Neuronal stem cell (in vitro differentiated cells): ENCODE results near the gene ADGRG6.

ENCODE experiments used
- DNase-seq: peaks from one replicate; pipeline ENCODE4 v3.0.0-alpha.2; 2013; ENCODE audit warnings: low spot score
- H2AFZ ChIP-seq: one replicate; pipeline ENCODE4 v1.6.1; 2013; ENCODE audit warnings: mild to moderate bottlenecking, low read length, inconsistent platforms
- H2AK5ac ChIP-seq: 2 replicates; pipeline ENCODE4 v1.6.1; 2013; ENCODE audit warnings: low read depth, mild to moderate bottlenecking, inconsistent platforms, low read length, moderate library complexity, mixed read lengths
- H2BK120ac ChIP-seq: 2 replicates; pipeline ENCODE4 v1.6.1; 2013; ENCODE audit warnings: low read depth, mild to moderate bottlenecking, inconsistent platforms, low read length, moderate library complexity, mixed read lengths
- H2BK12ac ChIP-seq: one replicate; pipeline ENCODE4 v1.6.1; 2013; ENCODE audit warnings: low read length, inconsistent platforms
- H2BK15ac ChIP-seq: 2 replicates; pipeline ENCODE4 v1.6.1; 2013; ENCODE audit warnings: mild to moderate bottlenecking, low read length, inconsistent platforms, mixed read lengths
- H2BK5ac ChIP-seq: one replicate; pipeline ENCODE4 v1.6.1; 2013; ENCODE audit warnings: inconsistent platforms, mild to moderate bottlenecking, low read length, moderate library complexity
- H3K14ac ChIP-seq: one replicate; pipeline ENCODE4 v1.6.1; 2013; ENCODE audit warnings: low read length, inconsistent platforms
- H3K18ac ChIP-seq: 2 replicates; pipeline ENCODE4 v1.6.1; 2013; ENCODE audit warnings: low read length, inconsistent platforms
- H3K23ac ChIP-seq: 2 replicates; pipeline ENCODE4 v1.6.1; 2013; ENCODE audit warnings: low read depth, mild to moderate bottlenecking, mixed read lengths, low read length, inconsistent platforms; ENCODE audit not compliant: poor library complexity
- H3K27ac ChIP-seq: replicated peaks from 3 replicates; pipeline ENCODE4 v1.5.1; 2013; ENCODE audit warnings: low read length, inconsistent platforms
- H3K27me3 ChIP-seq, 3 experiments: 2 replicates each; pipeline ENCODE4 v1.6.1; 2013; ENCODE audit warnings: low read length in 3 of 3, mild to moderate bottlenecking in 2 of 3, inconsistent platforms in 1 of 3, low read depth in 1 of 3, mixed read lengths in 1 of 3, moderate library complexity in 1 of 3; ENCODE audit not compliant: control insufficient read depth in 3 of 3, insufficient read depth in 3 of 3
- H3K36me3 ChIP-seq, 2 donors: replicated peaks in 1 of 2; 2 replicates each; pipeline ENCODE4 v1.6.1; 2013; ENCODE audit warnings: low read length in 2 of 2; ENCODE audit not compliant: control insufficient read depth in 2 of 2, insufficient read depth in 2 of 2
- H3K4ac ChIP-seq: 2 replicates; pipeline ENCODE4 v1.6.1; 2013; ENCODE audit warnings: inconsistent platforms, mild to moderate bottlenecking, low read length, moderate library complexity
- H3K4me1 ChIP-seq, 2 donors: 1 replicate in 1 of 2; 2 replicates in 1 of 2; pipeline ENCODE4 v1.6.1; 2013; ENCODE audit warnings: low read length in 2 of 2, low read depth in 1 of 2; ENCODE audit not compliant: control insufficient read depth in 2 of 2, insufficient read depth in 1 of 2
- H3K4me2 ChIP-seq: one replicate; pipeline ENCODE4 v1.6.1; 2013; ENCODE audit warnings: mild to moderate bottlenecking, low read length, inconsistent platforms; ENCODE audit not compliant: insufficient read depth, poor library complexity, severe bottlenecking
- H3K4me3 ChIP-seq, 2 donors: 2 replicates each; pipeline ENCODE4 v1.5.1; 2013; ENCODE audit warnings: low read length in 2 of 2, mild to moderate bottlenecking in 2 of 2, inconsistent platforms in 1 of 2, moderate library complexity in 1 of 2
- H3K79me1 ChIP-seq: one replicate; pipeline ENCODE4 v1.6.1; 2013; ENCODE audit warnings: low read depth, mild to moderate bottlenecking, inconsistent platforms, low read length, moderate library complexity
- H3K9ac ChIP-seq: one replicate; pipeline ENCODE4 v1.6.1; 2013; ENCODE audit warnings: mild to moderate bottlenecking, low read depth, low read length, inconsistent platforms; ENCODE audit not compliant: poor library complexity
- H3K9me3 ChIP-seq, 2 donors: replicated peaks in 1 of 2; 2 replicates each; pipeline versions ENCODE3 to v1.6.1; 2013; ENCODE audit warnings: low read length in 2 of 2, mild to moderate bottlenecking in 2 of 2, inconsistent platforms in 1 of 2, low read depth in 1 of 2, mixed read lengths in 1 of 2, moderate library complexity in 1 of 2; ENCODE audit not compliant: control insufficient read depth in 2 of 2, insufficient read depth in 1 of 2
- H4K8ac ChIP-seq: one replicate; pipeline ENCODE4 v1.6.1; 2013; ENCODE audit warnings: low read depth, mild to moderate bottlenecking, inconsistent platforms, low read length, moderate library complexity
- H4K91ac ChIP-seq: one replicate; pipeline ENCODE4 v1.6.1; 2013; ENCODE audit warnings: low read length, low read depth, mild to moderate bottlenecking, inconsistent platforms; ENCODE audit not compliant: poor library complexity
- WGBS, 2 donors: extraction: QIAGEN DNeasy Blood & Tissue Kit; methylation state at CpG; one replicate each; pipeline ENCODE4 v1.1.7; 2013; ENCODE audit warnings: missing lambda C conversion rate in 2 of 2, mixed read lengths in 1 of 2; ENCODE audit not compliant: insufficient read length in 2 of 2, insufficient replicate concordance in 1 of 2; ENCODE audit errors: extremely low coverage in 2 of 2; 5-methylcytosine and 5-hydroxymethylcytosine counted together

ADGRG6 gene

GRCh38 chr6:142322504-142323198 is 20.8 kb downstream of the ADGRG6 start:
- no peak overlapping the region for H4K8ac ChIP-seq
- no peak overlapping the region for H3K4me3 ChIP-seq
- no peak overlapping the region for H2BK120ac ChIP-seq
- H3K79me1 ChIP-seq, result no peaks in the 10 kb centered on the region
- H3K4me2 ChIP-seq, result no peak overlapping the region
- H3K14ac ChIP-seq, result no peak overlapping the region
- no peak for DNase-seq
- no peaks in the 10 kb centered on the region for H3K27me3 ChIP-seq
- no peak overlapping the region for H3K9ac ChIP-seq
- H2BK15ac ChIP-seq, result no peak overlapping the region
- no peaks in the 10 kb centered on the region for H3K9me3 ChIP-seq
- H2AFZ ChIP-seq, result no peak overlapping the region
- no peak overlapping the region for H3K18ac ChIP-seq
- H3K36me3 ChIP-seq, result no peaks in the 10 kb centered on the region
- no peak overlapping the region for H3K23ac ChIP-seq
- H4K91ac ChIP-seq, result no peak overlapping the region
- no peak overlapping the region for H2BK12ac ChIP-seq
- no peaks in the 10 kb centered on the region for H3K4me1 ChIP-seq
- no peak overlapping the region for H3K4ac ChIP-seq
- no peak overlapping the region for H2BK5ac ChIP-seq
- H3K27ac ChIP-seq, result no peak overlapping the region
- H2AK5ac ChIP-seq, result no peak overlapping the region

GRCh38 chr6:142323377-142323776 is 21.6 kb downstream of the ADGRG6 start:
- Histone ChIP-seq H3K23ac (no peak overlapping the region), H4K8ac (no peak overlapping the region), H2AK5ac (no peak overlapping the region), H2BK120ac (no peak overlapping the region), H3K4me3 (no peak overlapping the region), H2BK5ac (no peak overlapping the region), H3K27me3 (no peaks in the 10 kb centered on the region), H3K9ac (no peak overlapping the region), H3K14ac (no peak overlapping the region), H2AFZ (no peak overlapping the region), H3K27ac (no peak overlapping the region), H3K9me3 (no peaks in the 10 kb centered on the region), H3K18ac (no peak overlapping the region), H2BK12ac (no peak overlapping the region), H4K91ac (no peak overlapping the region), H3K4me1 (no peaks in the 10 kb centered on the region), H3K36me3 (no peaks in the 10 kb centered on the region), H3K79me1 (no peaks in the 10 kb centered on the region), H3K4me2 (no peak overlapping the region), H3K4ac (no peak overlapping the region), H2BK15ac (no peak overlapping the region)
- WGBS, 2 donors, result no CpG with 5 or more reads among the region's 6 CpGs
- DNase-seq, result no peak

- no peak for DNase-seq
- no peak overlapping the region for H3K27ac ChIP-seq
- WGBS, 2 donors, result 100% methylated on average over 1 of the region's 1 CpG; no CpG with 5 or more reads in 1 of the 2 donors
These were observed 22.3 kb downstream of the ADGRG6 start for GRCh38 chr6:142324111-142324510.

GRCh38 chr6:142325111-142325510 is 23.3 kb downstream of the ADGRG6 start:
- Histone ChIP-seq H3K27me3 (no peaks in the 10 kb centered on the region), H3K14ac (no peak overlapping the region), H3K9ac (no peak overlapping the region), H2BK120ac (no peak overlapping the region), H3K9me3 (no peaks in the 10 kb centered on the region), H3K27ac (no peak overlapping the region), H2AK5ac (no peak overlapping the region), H3K79me1 (no peaks in the 10 kb centered on the region), H3K18ac (no peak overlapping the region), H2BK15ac (no peak overlapping the region), H3K4me1 (no peaks in the 10 kb centered on the region), H3K36me3 (no peaks in the 10 kb centered on the region), H2BK12ac (no peak overlapping the region), H3K4ac (no peak overlapping the region), H3K4me2 (no peak overlapping the region), H3K23ac (no peak overlapping the region), H3K4me3 (no peak overlapping the region), H2AFZ (no peak overlapping the region), H4K91ac (no peak overlapping the region), H4K8ac (no peak overlapping the region), H2BK5ac (no peak overlapping the region)
- WGBS, 2 donors, result no CpG with 5 or more reads among the region's 3 CpGs
- no peak for DNase-seq

More at GRCh38 chr6:142324111-142324510, 22.3 kb downstream of the ADGRG6 start:
- H3K9me3 ChIP-seq, result no peaks in the 10 kb centered on the region
- no peak overlapping the region for H3K4me3 ChIP-seq
- no peaks in the 10 kb centered on the region for H3K27me3 ChIP-seq
- H4K8ac ChIP-seq, result no peak overlapping the region
- H3K36me3 ChIP-seq, result no peaks in the 10 kb centered on the region
- no peak overlapping the region for H2AFZ ChIP-seq
- H4K91ac ChIP-seq, result no peak overlapping the region
- no peaks in the 10 kb centered on the region for H3K79me1 ChIP-seq
- H3K4ac ChIP-seq, result no peak overlapping the region
- H3K4me1 ChIP-seq, result no peaks in the 10 kb centered on the region
- no peak overlapping the region for H2BK120ac ChIP-seq
- no peak overlapping the region for H3K23ac ChIP-seq
- no peak overlapping the region for H3K9ac ChIP-seq
- no peak overlapping the region for H2BK5ac ChIP-seq
- H3K4me2 ChIP-seq, result no peak overlapping the region
- H3K18ac ChIP-seq, result no peak overlapping the region
- no peak overlapping the region for H2AK5ac ChIP-seq
- H2BK15ac ChIP-seq, result no peak overlapping the region
- H2BK12ac ChIP-seq, result no peak overlapping the region
- no peak overlapping the region for H3K14ac ChIP-seq
